MG63 (cell line): Measurements from ENCODE around the gene GCNT1. TPM values are rescaled to one million over a fixed set of nuclear protein-coding genes. Genes with fewer than 3 reads are reported as not detected.
"Not testable (repeated sequence)": the region's sequence is repeated elsewhere in the genome, so short reads cannot be mapped to it uniquely, and the experiment has no call there.

Experiments used
- DNase-seq: peaks from one replicate; pipeline ENCODE4 v3.0.0-alpha.2; 2020
- H3K27me3 ChIP-seq: fragments of 250-450 bp; sonication (Bioruptor Pico); 2 replicates; pipeline ENCODE4 v1.5.1; 2020; ENCODE audit warnings: mild to moderate bottlenecking, moderate library complexity
- H3K36me3 ChIP-seq: fragments of 250-450 bp; sonication (Bioruptor Pico); 2 replicates; pipeline ENCODE4 v1.5.1; 2020; ENCODE audit warnings: mild to moderate bottlenecking, moderate library complexity
- H3K4me3 ChIP-seq: fragments of 250-450 bp; sonication (Bioruptor Pico); 2 replicates; pipeline ENCODE4 v1.5.1; 2020; ENCODE audit warnings: mild to moderate bottlenecking, moderate library complexity
- H3K9me3 ChIP-seq: fragments of 250-450 bp; sonication (Bioruptor Pico); 2 replicates; pipeline ENCODE4 v1.5.1; 2020; ENCODE audit warnings: mild to moderate bottlenecking, moderate library complexity
- total RNA-seq: library from RNA; depleted of rRNA; stranded (reverse); fragments of >200 nt; shearing (Covaris generic); gene quantifications from 2 replicates; pipeline ENCODE4 v1.2.3, GENCODE V29; 2014; ENCODE audit warnings: low replicate concordance

Gene GCNT1
- total RNA-seq, 1 experiment from 2014 or later, result 4.8 TPM

DNA sequence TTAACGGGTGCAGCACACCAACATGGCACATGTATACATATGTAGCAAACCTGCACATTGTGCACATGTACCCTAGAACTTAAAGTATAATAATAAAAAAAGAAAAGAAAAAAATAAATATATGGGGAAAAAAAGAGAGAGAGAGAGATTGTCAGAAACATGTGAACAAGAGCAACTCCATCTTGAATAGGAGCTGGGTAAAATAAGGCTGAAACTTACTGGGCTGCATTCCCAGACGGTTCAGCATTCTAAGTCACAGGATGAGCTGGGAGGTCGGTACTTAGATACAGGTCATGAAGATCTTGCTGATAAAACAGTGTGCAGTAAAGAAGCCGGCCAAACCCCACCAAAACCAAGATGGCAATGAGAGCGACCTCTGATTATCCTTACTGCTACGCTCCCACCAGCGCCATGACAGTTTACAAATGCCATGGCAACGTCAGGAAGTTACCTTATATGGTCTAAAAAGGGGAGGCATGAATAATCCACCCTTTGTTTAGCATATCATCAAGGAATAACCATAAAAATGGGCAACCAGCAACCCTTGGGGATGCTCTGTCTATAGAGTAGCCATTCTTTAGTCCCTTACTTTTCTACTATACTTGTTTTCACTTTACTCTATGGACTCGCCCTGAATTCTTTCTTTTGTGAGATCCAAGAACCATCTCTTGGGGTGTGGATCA is 21.8 kb upstream of the GCNT1 start:
- H3K27me3 ChIP-seq, H3K9me3 ChIP-seq, H3K36me3 ChIP-seq, H3K4me3 ChIP-seq, DNase-seq: not testable (repeated sequence)

DNA sequence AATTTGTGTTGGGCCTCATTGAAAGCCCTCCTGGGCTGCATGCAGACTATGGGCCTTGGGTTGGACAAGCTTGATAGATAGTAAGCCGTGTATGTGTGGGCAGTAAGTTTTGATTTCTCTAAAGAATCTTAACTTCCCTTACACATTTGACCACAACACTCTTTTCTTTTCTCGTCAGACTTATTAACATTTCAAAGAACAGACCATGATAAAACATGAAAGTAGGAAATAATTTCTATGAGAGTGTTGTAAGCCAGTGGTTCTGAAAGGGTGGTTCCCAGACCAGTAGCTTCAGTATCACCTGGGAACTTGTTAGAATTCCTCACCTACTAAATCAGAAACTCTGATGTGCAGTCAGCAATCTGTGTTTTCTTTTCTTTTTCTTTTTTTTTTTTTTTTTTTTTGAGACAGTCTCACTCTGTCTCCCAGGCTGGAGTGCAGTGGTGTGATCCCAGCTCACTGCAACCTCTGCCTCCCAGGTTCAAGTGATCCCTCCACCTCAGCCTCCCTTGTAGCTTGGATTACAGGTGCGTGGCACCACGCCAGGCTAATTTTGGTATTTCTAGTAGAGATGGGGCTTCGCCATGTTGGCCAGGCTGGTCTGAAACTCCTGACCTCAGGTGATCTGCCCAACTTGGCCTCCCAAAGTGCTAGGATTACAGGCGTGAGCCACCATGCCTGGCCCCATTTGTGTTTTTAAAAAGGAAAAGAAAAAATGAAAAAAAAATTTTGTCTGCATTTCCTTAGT is 20.0 kb upstream of the GCNT1 start:
- no peak overlapping the region for H3K4me3 ChIP-seq
- H3K9me3 ChIP-seq, result no peaks in the 10 kb centered on the region
- H3K36me3 ChIP-seq, result no peaks in the 10 kb centered on the region
- DNase-seq, result no peak
- H3K27me3 ChIP-seq, result no peaks in the 10 kb centered on the region

DNA sequence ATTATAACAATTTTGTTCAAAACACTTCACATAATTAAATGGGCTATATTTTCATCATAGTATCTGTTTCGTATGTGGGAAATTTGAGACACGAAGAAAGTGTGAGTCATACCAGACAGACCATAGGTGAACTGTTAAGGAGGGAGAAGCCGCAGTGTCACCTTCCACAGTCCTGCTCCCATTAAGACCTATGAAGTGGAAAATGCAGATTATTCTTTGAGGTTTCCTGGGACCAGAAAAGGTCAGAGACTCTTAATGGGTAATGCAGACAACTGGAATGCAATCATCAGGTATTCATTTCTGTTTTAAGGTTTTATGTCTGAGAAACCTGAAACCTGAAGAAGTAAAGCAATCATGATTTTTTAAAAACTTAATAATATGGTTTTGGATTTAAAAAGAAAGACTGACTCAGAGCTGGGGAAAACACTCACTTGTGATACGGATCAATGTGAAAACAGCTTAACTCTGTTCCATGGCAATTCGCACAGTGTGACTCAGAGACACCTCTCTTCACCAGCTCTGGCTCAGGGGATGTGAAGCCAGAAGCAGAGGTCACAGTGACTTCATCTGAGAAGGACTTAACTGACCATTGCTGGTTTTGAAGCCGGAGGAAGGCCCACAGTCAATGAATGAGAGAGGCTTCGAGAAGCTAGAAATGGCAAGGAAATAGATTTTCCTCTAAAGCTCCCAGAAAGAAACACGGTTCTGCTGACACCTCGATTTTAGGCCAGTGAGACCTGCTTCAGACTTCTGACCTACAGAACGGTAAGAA is 17.2 kb upstream of the GCNT1 start:
- no peak overlapping the region for H3K4me3 ChIP-seq
- peak; percentile 51 for DNase-seq
- H3K27me3 ChIP-seq, result no peaks in the 10 kb centered on the region
- H3K9me3 ChIP-seq, result no peaks in the 10 kb centered on the region
- no peaks in the 10 kb centered on the region for H3K36me3 ChIP-seq

GRCh38 chr9:76443887-76444286 is 15.1 kb upstream of the GCNT1 start:
- H3K9me3 ChIP-seq, result no peaks in the 10 kb centered on the region
- DNase-seq, result no peak
- no peak overlapping the region for H3K4me3 ChIP-seq
- no peaks in the 10 kb centered on the region for H3K36me3 ChIP-seq
- no peaks in the 10 kb centered on the region for H3K27me3 ChIP-seq

DNA sequence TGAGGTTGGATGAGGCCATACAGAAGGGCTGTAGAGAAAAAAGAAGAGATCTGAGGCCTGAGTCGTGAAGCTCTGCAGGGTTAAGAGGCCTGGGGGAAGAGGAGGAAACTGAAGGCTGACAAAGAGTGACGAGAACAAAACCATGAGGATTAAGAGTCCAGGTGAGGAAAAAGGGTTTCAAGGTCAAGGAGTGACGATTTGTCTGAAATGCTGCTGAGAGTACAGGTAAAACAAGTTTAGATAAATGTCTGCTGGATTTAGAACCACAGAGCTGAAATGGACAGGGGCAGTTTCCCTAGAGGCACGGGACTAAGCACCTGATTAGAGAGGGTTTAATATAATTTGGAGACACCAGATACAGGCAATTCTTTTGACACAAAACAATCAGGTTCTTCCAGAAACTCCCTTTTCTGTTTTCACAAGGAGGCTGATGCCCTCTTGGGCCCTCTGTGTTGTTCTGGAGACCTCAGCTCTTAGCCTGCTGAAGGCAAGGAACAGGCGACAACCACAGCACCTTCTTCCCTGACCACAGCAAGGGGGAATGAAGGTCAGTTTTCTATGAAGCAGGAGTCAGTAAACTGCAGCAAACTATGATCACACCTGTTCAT is 14.6 kb upstream of the GCNT1 start:
- Histone ChIP-seq H3K4me3 (no peak overlapping the region), H3K36me3 (no peaks in the 10 kb centered on the region), H3K27me3 (no peaks in the 10 kb centered on the region), H3K9me3 (no peaks in the 10 kb centered on the region)
- no peak for DNase-seq

DNA sequence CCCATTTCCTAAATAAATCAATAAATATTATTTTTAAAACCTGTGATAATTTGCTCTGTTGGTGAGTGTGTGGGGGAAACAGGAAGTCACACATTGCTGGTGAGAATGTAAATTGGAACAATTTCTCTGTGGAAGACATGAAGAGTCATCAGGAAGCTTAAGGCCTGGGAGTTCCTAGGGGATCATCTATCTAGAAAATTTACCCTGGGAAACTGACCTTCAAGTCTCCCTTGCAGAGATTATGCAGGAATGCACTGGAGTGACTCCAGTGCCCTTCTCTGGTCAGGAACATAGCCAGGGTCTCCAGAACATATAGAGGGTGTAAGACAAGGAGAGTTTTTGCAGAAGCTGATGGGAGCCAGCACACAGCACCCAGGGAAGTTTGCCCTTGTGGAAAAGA is 13.0 kb upstream of the GCNT1 start:
- no peaks in the 10 kb centered on the region for H3K9me3 ChIP-seq
- DNase-seq, result no peak
- no peaks in the 10 kb centered on the region for H3K36me3 ChIP-seq
- H3K27me3 ChIP-seq, result no peaks in the 10 kb centered on the region
- no peak overlapping the region for H3K4me3 ChIP-seq

DNA sequence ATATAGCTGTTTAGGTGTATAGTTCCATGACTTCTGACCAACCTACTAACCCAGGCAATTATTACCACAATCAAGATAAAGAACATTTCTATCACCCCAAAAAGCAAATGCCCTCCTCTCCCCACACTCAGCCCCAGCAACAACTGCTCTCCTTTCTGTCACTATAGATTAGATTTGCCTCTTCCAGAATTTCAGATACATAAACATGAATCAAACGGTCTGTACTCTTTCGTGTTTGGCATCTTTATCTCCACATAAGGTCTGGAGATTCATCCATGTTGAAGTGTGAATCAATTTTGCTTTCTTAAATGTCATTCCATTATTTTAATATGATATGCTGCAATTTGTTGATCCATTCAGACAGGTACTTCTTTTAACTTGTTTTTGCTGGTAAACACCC is 10.5 kb upstream of the GCNT1 start:
- no peaks in the 10 kb centered on the region for H3K9me3 ChIP-seq
- no peaks in the 10 kb centered on the region for H3K27me3 ChIP-seq
- H3K36me3 ChIP-seq, result no peaks in the 10 kb centered on the region
- DNase-seq, result no peak
- H3K4me3 ChIP-seq, result no peak overlapping the region

GRCh38 chr9:76451234-76451633 is 7.7 kb upstream of the GCNT1 start:
- no peaks in the 10 kb centered on the region for H3K9me3 ChIP-seq
- H3K4me3 ChIP-seq, result no peak overlapping the region
- no peaks in the 10 kb centered on the region for H3K27me3 ChIP-seq
- no peaks in the 10 kb centered on the region for H3K36me3 ChIP-seq
- peak; percentile 49 for DNase-seq

DNA sequence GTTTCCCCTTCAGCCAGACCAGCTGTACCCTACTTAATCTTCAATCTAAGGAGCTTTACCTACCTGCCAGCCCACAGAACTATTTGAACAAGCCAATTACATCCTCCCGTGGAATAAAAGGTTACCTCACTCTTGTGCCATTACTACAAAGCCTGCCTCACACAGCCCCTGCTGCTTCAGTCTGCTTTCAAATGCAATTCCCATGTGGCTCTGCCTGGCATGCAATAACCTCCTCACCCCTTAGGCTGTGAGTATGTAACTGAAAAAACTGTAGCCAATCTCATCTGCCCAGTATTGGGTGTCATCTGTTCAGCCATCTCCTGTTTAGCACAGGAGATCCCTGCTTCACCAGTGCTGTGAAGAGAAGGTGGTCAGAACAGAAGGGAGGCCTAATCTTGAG is 6.1 kb upstream of the GCNT1 start:
- Histone ChIP-seq H3K27me3 (no peaks in the 10 kb centered on the region), H3K9me3 (no peaks in the 10 kb centered on the region), H3K36me3 (no peaks in the 10 kb centered on the region), H3K4me3 (no peak overlapping the region)
- DNase-seq, result no peak

- Histone ChIP-seq H3K9me3 (no peaks in the 10 kb centered on the region), H3K4me3 (no peak overlapping the region), H3K36me3 (no peaks in the 10 kb centered on the region), H3K27me3 (no peaks in the 10 kb centered on the region)
- DNase-seq, result no peak
Observed at GRCh38 chr9:76453785-76454184, 5.2 kb upstream of the GCNT1 start.

DNA sequence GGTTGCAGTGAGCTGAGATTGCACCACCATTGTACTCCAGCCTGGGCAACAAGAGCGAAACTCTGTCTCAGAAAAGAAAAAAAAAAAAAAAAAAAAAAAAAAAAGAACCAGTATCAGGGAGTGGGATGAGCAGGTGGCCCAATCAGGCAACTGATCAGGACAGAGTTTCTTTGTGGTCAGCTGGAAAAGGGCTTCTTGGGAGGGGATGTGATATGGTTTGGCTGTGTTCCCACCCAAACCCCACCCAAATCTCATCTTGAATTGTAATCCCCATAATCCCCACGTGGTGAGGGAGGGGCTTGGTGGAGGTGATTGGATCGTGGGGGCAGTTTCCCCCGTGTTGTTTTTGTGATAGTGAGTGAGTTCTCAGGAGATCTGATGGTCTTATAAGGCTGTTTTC is 4.7 kb upstream of the GCNT1 start:
- Histone ChIP-seq H3K4me3 (no peak overlapping the region), H3K36me3 (no peaks in the 10 kb centered on the region), H3K27me3 (no peaks in the 10 kb centered on the region), H3K9me3 (no peaks in the 10 kb centered on the region)
- no peak for DNase-seq

DNA sequence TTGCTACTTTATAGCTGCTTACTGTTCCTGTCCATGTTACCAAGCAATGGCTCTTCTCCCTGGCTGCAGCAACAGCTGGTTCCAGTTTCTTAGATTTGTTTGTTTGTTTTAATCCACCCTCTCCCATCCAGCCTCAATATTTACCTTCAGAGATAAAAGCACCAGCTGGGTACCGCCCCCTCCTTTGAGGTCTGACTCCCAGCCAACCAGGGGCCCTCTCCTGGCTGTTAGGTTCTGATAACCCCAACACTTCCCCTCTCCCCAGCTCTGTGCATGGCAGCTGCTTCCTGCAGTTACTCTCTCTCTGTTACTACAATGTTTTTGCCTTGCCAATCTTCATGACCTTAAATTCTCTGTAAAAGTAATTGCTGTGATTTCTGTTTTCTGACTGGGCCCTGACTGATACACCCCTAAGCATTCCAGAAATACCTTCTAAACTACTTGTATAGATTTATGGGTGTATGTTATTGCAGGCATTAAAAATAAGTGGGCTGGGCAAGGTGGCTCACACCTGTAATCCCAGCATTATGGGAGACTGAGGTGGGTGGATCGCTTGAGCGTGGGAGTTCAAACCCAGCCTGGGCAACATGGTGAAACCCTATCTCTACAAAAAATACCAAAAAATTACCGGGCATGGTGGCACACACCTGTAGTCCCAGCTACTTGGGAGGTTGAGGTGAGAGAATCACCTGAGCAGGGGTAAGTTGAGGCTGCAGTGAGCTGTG is 2.6 kb upstream of the GCNT1 start:
- Histone ChIP-seq H3K4me3 (no peak overlapping the region), H3K27me3 (no peaks in the 10 kb centered on the region), H3K9me3 (no peaks in the 10 kb centered on the region), H3K36me3 (no peaks in the 10 kb centered on the region)
- DNase-seq, result peak; percentile 77

DNA sequence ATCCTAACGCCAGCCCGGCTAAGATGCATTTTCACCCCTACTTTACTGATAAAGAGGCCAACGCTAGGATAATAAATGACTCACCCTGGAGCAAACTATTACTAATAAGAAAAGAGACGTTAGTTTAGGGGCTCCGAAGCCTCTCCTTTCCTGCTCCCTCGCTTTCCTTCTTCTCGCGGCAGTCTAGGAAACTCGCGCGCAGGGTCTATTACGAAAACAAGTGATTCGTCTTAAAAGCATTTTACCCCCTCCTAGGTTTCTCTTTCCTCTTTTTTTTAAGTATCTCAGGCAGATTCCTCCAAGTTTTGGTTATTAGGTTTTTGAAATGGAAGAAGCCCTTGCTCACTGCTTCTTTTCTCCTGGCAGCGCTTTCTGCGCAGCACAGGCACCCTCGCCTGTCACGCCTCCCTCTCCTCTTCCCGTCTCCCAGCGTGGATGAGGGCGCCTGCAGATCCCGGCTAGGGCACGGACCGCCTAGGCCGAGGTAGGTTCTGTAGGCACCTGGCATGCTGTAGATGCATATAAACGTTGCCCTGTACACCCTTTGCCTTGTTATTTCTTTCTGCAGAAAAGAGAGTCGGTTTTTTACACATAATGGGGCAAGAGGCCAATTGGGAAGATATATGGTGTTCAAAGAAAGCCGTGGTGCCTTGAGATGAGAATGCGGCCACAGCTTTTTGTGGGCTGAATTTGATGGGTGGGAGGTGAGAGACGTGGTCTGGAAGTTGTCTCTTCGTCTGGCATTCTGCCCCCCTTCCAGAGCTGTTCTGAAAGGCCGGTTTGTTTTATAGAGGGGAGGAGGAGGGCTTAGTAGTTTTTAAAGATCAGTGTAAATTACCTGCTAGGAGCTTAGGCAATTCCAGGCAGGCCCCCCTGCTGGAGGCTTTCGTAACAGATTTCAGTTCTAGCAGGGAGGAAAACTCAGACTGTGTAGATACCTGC is 983 bp downstream of the GCNT1 start:
- Histone ChIP-seq H3K27me3 (no peaks in the 10 kb centered on the region), H3K36me3 (peaks cover 2% of the 10 kb centered on the region; the same call in 1 of the 2 replicates), H3K4me3 (peak overlapping the region; percentile 74), H3K9me3 (no peaks in the 10 kb centered on the region)
- DNase-seq, result peak; percentile 45

GRCh38 chr9:76462126-76462525 is 3.1 kb downstream of the GCNT1 start:
- Histone ChIP-seq H3K27me3 (no peaks in the 10 kb centered on the region), H3K36me3 (peaks cover 2% of the 10 kb centered on the region; the same call in 1 of the 2 replicates), H3K9me3 (no peaks in the 10 kb centered on the region), H3K4me3 (no peak overlapping the region)
- DNase-seq, result no peak

GRCh38 chr9:76463211-76463610 is 4.2 kb downstream of the GCNT1 start:
- no peak overlapping the region for H3K4me3 ChIP-seq
- no peaks in the 10 kb centered on the region for H3K9me3 ChIP-seq
- H3K36me3 ChIP-seq, result peaks cover 2% of the 10 kb centered on the region; the same call in 1 of the 2 replicates
- DNase-seq, result no peak
- H3K27me3 ChIP-seq, result no peaks in the 10 kb centered on the region
